ENCODE results near the gene TCERG1L. TPM values are rescaled to one million over a fixed set of nuclear protein-coding genes. Genes with fewer than 3 reads are reported as not detected.

Gene TCERG1L
- total RNA-seq, 1 experiment from 2014 or later: not detected

DNA sequence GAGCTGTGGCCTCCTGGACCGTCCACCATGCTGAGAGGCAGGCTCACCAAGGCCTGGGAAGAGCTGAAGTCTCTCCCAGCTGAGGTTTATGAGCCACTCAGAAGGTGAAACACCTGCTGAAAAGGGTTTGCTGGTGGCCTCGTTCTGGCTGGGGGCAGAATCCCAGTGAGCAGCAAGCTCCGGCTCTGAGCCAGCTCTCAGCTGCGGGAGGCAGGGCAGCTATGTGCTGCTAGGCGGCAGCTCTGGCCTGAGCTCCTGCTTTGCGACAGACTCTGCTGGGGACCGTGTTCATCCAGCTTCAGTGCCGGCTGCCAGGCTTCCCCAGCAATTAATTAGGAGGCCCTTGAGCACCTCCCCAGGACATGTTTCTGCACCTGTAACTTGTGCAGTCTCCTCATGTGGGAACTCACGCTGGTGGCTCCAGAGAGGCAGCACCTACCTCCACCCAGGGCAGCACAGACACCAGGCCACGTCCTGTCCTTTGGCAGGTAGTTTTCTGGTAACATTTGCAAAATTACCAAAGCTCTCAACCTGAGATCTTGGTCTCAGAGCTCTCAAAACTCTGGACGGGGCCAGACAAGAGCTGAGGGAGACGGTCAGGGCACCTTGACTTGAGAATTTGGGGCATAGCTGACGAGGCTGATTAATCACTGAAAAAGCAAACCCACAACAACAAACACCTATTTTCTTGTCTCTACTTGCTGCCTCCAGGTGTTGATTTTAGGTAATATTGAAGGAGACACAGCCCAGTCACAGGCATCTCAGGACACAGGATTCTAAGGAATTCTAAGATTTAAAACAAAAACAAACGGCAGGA lies 185.0 kb downstream of the TCERG1L start:
- no TSS peak for BruUV-seq (replicated peaks)
- CTCF ChIA-PET: no interaction called here
- Mint-ChIP-seq H3K9me3 (ENCODE audit: low read depth, unreplicated experiment) (peaks cover 2% of the 10 kb centered on the region), H3K4me3 (ENCODE audit: low read depth, unreplicated experiment) (no peak overlapping the region), H3K36me3 (ENCODE audit: insufficient read depth, unreplicated experiment) (peaks cover 5% of the 10 kb centered on the region), H3K27me3 (ENCODE audit: unreplicated experiment) (no peaks in the 10 kb centered on the region), H3K4me1 (ENCODE audit: low read depth, unreplicated experiment) (no peaks in the 10 kb centered on the region), H3K27ac (ENCODE audit: unreplicated experiment) (no peak overlapping the region)
- DNase-seq: no peak
- TF ChIP-seq, protein P1, sequence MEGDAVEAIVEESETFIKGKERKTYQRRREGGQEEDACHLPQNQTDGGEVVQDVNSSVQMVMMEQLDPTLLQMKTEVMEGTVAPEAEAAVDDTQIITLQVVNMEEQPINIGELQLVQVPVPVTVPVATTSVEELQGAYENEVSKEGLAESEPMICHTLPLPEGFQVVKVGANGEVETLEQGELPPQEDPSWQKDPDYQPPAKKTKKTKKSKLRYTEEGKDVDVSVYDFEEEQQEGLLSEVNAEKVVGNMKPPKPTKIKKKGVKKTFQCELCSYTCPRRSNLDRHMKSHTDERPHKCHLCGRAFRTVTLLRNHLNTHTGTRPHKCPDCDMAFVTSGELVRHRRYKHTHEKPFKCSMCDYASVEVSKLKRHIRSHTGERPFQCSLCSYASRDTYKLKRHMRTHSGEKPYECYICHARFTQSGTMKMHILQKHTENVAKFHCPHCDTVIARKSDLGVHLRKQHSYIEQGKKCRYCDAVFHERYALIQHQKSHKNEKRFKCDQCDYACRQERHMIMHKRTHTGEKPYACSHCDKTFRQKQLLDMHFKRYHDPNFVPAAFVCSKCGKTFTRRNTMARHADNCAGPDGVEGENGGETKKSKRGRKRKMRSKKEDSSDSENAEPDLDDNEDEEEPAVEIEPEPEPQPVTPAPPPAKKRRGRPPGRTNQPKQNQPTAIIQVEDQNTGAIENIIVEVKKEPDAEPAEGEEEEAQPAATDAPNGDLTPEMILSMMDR (IDR thresholded peaks at IDR 0.05; ENCODE audit: unreplicated experiment): no peak
- intact Hi-C loops (cut with micrococcal nuclease; ENCODE audit: unreplicated experiment): no loop called here

DNA sequence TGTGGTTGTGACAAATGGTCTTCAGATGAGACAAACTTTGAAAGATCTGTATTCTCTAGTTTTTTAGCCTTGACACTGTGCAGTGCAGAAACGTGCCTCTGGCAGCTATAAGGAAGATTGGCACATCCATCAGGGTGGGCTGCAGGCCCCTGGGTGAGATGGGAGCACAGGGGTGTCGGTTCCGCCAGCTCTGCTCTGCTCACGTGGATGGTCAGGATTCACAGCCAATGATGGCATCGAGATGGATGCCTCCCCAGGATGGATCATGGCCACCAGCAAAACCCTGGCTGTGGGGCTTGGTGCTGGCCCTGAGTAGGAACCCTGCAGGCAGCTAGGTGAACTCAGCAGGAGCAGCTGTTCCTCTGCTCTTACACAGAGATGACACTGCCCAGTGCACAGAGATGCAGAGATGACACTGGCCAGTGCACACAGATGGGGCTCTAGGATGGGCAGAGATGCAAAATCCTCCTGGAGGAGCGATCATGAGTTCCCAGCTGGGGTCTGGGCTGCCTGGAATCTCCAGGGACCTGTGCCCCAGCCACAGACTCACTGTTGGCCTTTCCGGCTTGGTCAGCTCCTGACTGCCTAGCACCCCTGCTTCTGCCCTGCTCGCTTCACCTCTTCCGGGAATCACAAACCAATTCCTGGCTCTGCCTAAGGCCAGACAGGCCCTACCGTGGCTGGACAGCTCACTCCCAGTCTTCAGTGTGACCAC lies 185.9 kb downstream of the TCERG1L start:
- Mint-ChIP-seq H3K27ac (ENCODE audit: unreplicated experiment) (no peak overlapping the region), H3K27me3 (ENCODE audit: unreplicated experiment) (no peaks in the 10 kb centered on the region), H3K36me3 (ENCODE audit: insufficient read depth, unreplicated experiment) (peaks cover 5% of the 10 kb centered on the region), H3K4me1 (ENCODE audit: low read depth, unreplicated experiment) (no peaks in the 10 kb centered on the region), H3K9me3 (ENCODE audit: low read depth, unreplicated experiment) (peaks cover 2% of the 10 kb centered on the region), H3K4me3 (ENCODE audit: low read depth, unreplicated experiment) (no peak overlapping the region)
- BruUV-seq (replicated peaks): no TSS peak
- no peak for DNase-seq
- intact Hi-C loops (cut with micrococcal nuclease; ENCODE audit: unreplicated experiment): no loop called here
- TF ChIP-seq, protein P1 (IDR thresholded peaks at IDR 0.05; ENCODE audit: unreplicated experiment): no peak
- CTCF ChIA-PET: no interaction called here

DNA sequence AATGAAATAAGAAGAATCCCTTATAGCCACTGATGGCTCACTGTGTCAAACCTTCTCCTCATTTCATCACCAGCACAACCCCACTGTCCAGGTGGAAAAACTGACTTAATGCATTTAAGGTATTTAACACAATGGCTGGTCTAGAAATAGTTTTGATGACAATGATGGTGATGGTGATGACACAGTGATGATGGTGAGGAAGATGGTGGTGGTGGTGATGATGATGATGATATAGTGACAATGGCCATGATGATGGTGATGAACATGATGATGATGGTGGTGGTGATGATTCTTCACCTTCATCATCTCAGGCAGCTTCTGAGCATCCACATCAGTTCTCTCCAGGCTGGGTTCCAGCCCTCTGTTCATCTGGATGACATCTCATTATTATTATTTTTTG lies 186.6 kb downstream of the TCERG1L start:
- Mint-ChIP-seq H3K27me3 (ENCODE audit: unreplicated experiment) (no peaks in the 10 kb centered on the region), H3K9me3 (ENCODE audit: low read depth, unreplicated experiment) (peaks cover 2% of the 10 kb centered on the region), H3K4me1 (ENCODE audit: low read depth, unreplicated experiment) (no peaks in the 10 kb centered on the region), H3K27ac (ENCODE audit: unreplicated experiment) (no peak overlapping the region), H3K4me3 (ENCODE audit: low read depth, unreplicated experiment) (no peak overlapping the region), H3K36me3 (ENCODE audit: insufficient read depth, unreplicated experiment) (peaks cover 5% of the 10 kb centered on the region)
- intact Hi-C loops (cut with micrococcal nuclease; ENCODE audit: unreplicated experiment): no loop called here
- CTCF ChIA-PET: no interaction called here
- TF ChIP-seq, protein P1 (IDR thresholded peaks at IDR 0.05; ENCODE audit: unreplicated experiment): no peak
- BruUV-seq (replicated peaks): no TSS peak
- no peak for DNase-seq

DNA sequence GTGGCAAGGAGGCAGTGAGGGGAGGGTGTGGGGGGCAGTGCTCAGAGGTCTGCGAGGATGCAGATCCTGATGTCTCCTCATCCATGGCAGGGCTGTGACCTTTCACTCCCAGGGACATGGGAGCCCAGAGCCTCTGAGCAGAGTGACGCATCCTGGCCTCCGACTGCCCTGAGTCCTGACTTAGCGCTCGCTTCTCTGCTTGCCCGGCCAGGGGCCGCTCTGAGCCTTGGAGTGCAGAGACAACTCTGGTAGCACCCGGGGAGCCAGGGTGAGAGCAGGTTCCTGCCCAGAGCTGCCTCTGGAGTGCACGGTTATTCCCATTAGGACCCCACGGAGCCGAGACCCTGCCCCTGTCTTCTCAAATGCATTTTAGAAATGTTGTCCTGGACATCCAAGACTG lies 188.0 kb downstream of the TCERG1L start:
- TF ChIP-seq, protein P1 (IDR thresholded peaks at IDR 0.05; ENCODE audit: unreplicated experiment): no peak
- no TSS peak for BruUV-seq (replicated peaks)
- H3K4me3 Mint-ChIP-seq (ENCODE audit: low read depth, unreplicated experiment): no peak overlapping the region
- no peak overlapping the region for H3K27ac Mint-ChIP-seq (ENCODE audit: unreplicated experiment)
- no peaks in the 10 kb centered on the region for H3K27me3 Mint-ChIP-seq (ENCODE audit: unreplicated experiment)
- CTCF ChIA-PET: no interaction called here
- no peak for DNase-seq
- intact Hi-C loops (cut with micrococcal nuclease; ENCODE audit: unreplicated experiment): no loop called here
- H3K4me1 Mint-ChIP-seq (ENCODE audit: low read depth, unreplicated experiment): no peaks in the 10 kb centered on the region
- peaks cover 5% of the 10 kb centered on the region for H3K36me3 Mint-ChIP-seq (ENCODE audit: insufficient read depth, unreplicated experiment)
- peaks cover 2% of the 10 kb centered on the region for H3K9me3 Mint-ChIP-seq (ENCODE audit: low read depth, unreplicated experiment)

All from Calu3 (cell line).